GM18519 (cell line): ENCODE data around the gene LRRC7.

ENCODE experiments used
- ATAC-seq: cut with Tn5 transposase; IDR thresholded peaks from one replicate; pipeline ENCODE4 v1.9.1; 2021; ENCODE audit warnings: mild to moderate bottlenecking, moderate library complexity; ENCODE audit not compliant: unreplicated experiment, low FRiP score

Gene LRRC7

GRCh38 chr1:69752831-69753230 lies 185.1 kb downstream of the LRRC7 start:
- no peak for ATAC-seq

DNA sequence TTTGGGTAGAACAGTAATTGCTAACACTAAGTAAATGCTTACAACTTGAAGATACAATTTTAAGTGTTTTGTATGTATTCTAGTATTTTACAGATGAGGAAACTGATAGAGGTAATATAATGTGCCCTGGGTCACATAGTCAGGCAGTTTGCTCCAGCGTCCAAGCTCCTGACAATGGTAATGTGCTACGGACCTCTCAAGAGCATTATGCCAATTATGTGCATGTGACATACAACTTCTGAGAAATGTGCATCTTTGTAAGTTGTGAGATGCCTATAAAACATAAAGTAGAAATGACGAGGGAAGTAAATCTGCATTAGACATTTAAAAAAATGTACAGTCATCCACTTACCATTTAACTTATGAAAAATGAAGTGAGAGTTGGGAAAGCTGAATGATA lies 186.8 kb downstream of the LRRC7 start:
- ATAC-seq, result no peak

GRCh38 chr1:69755647-69756046 lies 187.9 kb downstream of the LRRC7 start:
- ATAC-seq, result no peak

- no peak for ATAC-seq
These were observed 198.2 kb downstream of the LRRC7 start for GRCh38 chr1:69765951-69766350.

GRCh38 chr1:69766431-69767180 lies 198.9 kb downstream of the LRRC7 start:
- no peak for ATAC-seq

DNA sequence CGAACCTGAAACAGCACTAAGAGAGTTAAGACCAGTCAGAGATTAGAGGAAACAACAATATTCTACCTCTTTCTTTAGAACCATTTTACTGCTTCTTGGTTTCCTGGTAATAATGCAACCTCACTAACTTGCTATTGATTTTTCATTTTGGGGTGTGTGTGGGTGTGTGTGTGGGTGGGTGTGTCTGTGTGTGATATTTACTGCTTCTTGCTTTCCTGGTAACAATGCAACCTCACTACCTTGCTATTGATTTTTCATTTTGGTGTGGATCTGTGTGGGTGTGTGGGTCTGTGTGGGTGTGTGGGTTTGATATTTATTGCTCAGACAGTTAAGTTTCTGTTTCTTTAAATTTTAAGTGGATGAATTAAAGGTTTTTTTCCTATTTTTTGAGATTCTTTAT lies 208.8 kb downstream of the LRRC7 start:
- ATAC-seq, result no peak

DNA sequence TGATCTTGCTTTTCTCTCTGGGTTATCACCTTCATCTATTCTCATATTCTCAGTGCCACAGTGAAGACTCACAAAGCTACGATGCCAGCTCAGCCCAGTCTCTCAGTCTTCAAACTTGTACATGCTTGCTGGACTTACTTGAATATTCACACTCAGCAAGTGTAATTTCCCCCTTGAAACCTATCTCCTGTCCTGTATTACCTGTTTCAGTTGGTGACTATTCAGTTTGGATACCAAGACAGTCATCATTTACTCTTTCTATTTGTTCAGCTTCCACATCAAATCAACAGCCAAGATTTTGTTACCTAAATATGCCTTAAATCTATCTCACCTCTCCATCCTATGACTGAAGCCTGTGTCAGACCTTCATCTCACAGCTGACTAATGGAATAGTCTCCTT lies 209.7 kb downstream of the LRRC7 start:
- no peak for ATAC-seq

DNA sequence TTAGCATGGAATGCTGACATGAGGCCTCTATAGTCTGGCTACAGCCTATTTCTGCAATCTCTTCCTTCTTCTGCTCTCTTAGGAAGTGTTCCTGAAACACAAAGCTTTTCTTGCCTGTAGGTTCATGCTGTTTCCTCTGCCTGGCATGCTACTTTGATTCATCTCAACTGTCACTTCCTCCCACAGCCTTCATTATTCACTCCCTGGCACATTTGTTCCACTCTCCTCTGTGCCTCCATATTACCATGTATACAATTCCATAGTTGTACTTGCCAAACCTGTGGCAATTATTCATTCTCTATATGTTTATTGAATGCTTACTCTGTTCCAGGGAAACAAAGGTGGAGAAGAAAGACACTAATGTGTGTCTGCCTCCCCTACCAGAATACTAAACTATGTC lies 210.2 kb downstream of the LRRC7 start:
- no peak for ATAC-seq

- no peak for ATAC-seq
These were observed 219.4 kb downstream of the LRRC7 start for GRCh38 chr1:69787151-69787550.

GRCh38 chr1:69791311-69791710 lies 223.6 kb downstream of the LRRC7 start:
- no peak for ATAC-seq

- ATAC-seq, result no peak
These were observed 227.1 kb downstream of the LRRC7 start for GRCh38 chr1:69794831-69795230.

- ATAC-seq, result no peak
These were observed 247.2 kb downstream of the LRRC7 start for GRCh38 chr1:69814926-69815325.

GRCh38 chr1:69824932-69825331 lies 257.2 kb downstream of the LRRC7 start:
- no peak for ATAC-seq

- no peak for ATAC-seq
These were observed 260.0 kb downstream of the LRRC7 start for GRCh38 chr1:69827732-69828131.

DNA sequence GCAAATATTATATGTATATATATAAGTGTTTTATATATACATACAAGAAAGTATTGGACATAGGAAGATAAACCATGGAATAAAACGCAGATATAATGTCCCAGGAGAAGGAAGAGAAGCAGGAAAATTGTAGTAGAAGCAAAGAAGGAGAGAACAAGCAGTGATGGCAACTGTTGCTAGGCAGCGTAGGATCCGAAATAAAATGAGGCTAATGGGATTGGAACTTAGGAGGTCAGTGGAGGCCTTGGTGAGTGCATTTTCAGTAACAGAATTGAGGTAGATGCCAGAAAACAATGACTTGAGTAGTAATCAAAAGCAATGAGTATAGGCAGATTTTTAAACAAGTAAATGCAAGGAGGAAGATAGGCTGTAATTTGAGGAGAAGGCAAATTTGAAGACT lies 265.8 kb downstream of the LRRC7 start:
- no peak for ATAC-seq

- no peak for ATAC-seq
These were observed 266.6 kb downstream of the LRRC7 start for GRCh38 chr1:69834336-69834735.

DNA sequence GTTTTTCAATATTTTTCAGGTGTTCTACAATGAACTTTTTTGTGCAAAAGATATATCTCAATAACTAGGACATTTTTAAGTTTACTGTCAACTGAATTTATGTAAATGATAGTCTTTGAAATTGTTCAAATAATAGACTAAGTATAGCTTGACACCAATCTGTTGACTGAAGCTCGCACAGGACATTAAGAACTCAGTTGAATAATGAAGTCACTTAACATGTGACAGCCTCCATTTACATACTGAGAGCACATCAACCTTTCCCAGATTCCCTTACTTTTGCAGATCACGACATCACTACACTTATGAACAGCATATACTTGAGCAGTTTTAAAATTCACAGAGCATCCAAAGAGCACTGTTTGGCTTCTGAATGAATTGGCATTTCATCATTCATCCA lies 268.2 kb downstream of the LRRC7 start:
- ATAC-seq, result no peak

DNA sequence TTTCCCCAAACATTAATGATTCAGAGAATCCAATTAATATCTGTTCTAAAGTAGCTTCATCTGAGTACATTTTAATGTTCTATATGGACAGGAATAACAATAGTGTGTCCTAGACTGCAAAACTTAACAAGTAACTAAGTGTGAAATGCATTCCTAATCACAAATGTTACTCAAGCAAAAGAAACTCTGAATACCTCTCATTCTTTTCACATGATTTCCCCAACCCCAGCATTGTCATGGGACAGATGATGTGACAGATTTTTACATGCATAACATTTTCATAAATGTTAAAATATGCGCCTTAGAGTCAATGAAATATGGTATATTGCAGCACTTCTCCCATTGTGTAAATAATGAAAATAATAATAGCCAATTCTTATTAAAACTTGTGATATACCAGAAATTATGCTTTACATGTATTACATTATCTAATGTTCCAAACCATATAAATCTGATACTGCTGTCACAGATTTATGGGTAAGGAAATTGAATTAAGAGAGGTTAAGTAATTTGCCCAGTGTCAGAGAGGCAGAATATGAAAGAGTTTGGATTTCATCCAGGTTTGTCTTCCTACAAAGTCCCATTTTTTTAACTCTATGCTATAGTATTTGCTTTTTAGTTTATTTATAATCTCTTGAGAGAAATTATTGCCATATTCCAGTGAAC lies 269.4 kb downstream of the LRRC7 start:
- ATAC-seq, result no peak

GRCh38 chr1:69842326-69842725 lies 274.6 kb downstream of the LRRC7 start:
- ATAC-seq, result no peak

- no peak for ATAC-seq
These were observed 277.9 kb downstream of the LRRC7 start for GRCh38 chr1:69845655-69846054.

DNA sequence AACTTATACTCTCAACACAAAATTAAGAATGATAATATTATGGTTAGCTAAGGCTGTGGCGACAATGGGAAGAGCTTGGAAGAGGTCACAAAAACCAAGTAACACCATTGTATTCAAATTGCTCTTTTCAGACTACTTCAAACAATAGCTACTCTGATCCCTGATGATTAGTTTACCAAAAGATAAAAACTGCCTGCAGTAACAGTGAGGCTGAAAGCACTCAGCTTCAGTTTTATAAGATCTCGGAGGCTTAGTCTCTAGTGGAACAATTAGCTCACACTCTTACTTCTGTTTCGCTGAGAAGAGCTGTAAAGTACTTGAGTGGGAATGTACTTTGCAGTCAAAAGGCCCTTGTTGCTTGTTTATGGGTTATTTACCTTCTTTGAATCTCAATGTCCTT lies 278.5 kb downstream of the LRRC7 start:
- no peak for ATAC-seq

DNA sequence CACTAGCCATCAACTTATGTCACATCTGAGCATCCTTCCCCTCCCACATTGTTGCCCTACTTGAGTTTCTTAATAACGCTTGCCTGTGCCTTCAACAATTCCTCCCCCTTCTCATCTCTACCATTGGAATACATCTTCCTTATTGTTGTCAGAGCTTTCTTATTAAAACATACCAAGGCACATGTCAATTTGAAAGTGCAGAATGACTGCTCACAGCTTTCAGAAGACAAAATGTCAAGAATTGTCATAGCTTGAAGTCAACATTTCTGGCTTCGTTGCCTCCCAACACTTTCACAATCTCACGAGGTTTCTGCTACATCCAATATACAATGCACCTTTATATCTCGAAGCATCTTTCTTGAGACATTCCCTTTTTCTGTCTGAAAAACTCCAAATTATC lies 279.9 kb downstream of the LRRC7 start:
- ATAC-seq, result no peak
